ENCODE measurements around the gene ARGLU1.

ARGLU1 gene

GRCh38 chr13:106570299-106570852, 2.4 kb upstream of the ARGLU1 start:
- Histone ChIP-seq H3K4me3 (replicated peaks; ENCODE audit: low read depth, low read length) (no peak overlapping the region), H3K36me3 (ENCODE audit: control insufficient read depth, insufficient read depth, low read length) (no peaks in the 10 kb centered on the region), H3K27me3 (replicated peaks; ENCODE audit: control insufficient read depth, insufficient read depth, low read length) (no peaks in the 10 kb centered on the region)
- no peak for TF ChIP-seq CTCF (IDR thresholded peaks at IDR 0.05; ENCODE audit: insufficient read depth, low read length, poor library complexity, severe bottlenecking)
- no peak for DNase-seq (ENCODE audit: extremely low read depth, insufficient read length)

GRCh38 chr13:106569233-106570095, 1.5 kb upstream of the ARGLU1 start:
- Histone ChIP-seq H3K36me3 (ENCODE audit: control insufficient read depth, insufficient read depth, low read length) (no peaks in the 10 kb centered on the region), H3K27me3 (replicated peaks; ENCODE audit: control insufficient read depth, insufficient read depth, low read length) (no peaks in the 10 kb centered on the region), H3K4me3 (replicated peaks; ENCODE audit: low read depth, low read length) (no peak overlapping the region)
- no peak for DNase-seq (ENCODE audit: extremely low read depth, insufficient read length)
- TF ChIP-seq CTCF (IDR thresholded peaks at IDR 0.05; ENCODE audit: insufficient read depth, low read length, poor library complexity, severe bottlenecking), result no peak

- no peak for TF ChIP-seq CTCF (IDR thresholded peaks at IDR 0.05; ENCODE audit: insufficient read depth, low read length, poor library complexity, severe bottlenecking)
- Histone ChIP-seq H3K27me3 (replicated peaks; ENCODE audit: control insufficient read depth, insufficient read depth, low read length) (no peaks in the 10 kb centered on the region), H3K4me3 (replicated peaks; ENCODE audit: low read depth, low read length) (peak overlapping the region; percentile 93), H3K36me3 (ENCODE audit: control insufficient read depth, insufficient read depth, low read length) (no peaks in the 10 kb centered on the region)
- DNase-seq (ENCODE audit: extremely low read depth, insufficient read length), result no peak
Measured at GRCh38 chr13:106568299-106569003, 514 bp upstream of the ARGLU1 start.

- H3K4me3 ChIP-seq (replicated peaks; ENCODE audit: low read depth, low read length), result peak overlapping the region; percentile 93
- no peaks in the 10 kb centered on the region for H3K36me3 ChIP-seq (ENCODE audit: control insufficient read depth, insufficient read depth, low read length)
- no peak for TF ChIP-seq CTCF (IDR thresholded peaks at IDR 0.05; ENCODE audit: insufficient read depth, low read length, poor library complexity, severe bottlenecking)
- no peaks in the 10 kb centered on the region for H3K27me3 ChIP-seq (replicated peaks; ENCODE audit: control insufficient read depth, insufficient read depth, low read length)
- peak; percentile 70 for DNase-seq (ENCODE audit: extremely low read depth, insufficient read length)
Measured at GRCh38 chr13:106566641-106567473, 1.1 kb downstream of the ARGLU1 start.

GRCh38 chr13:106565127-106565775, 2.7 kb downstream of the ARGLU1 start:
- no peak for DNase-seq (ENCODE audit: extremely low read depth, insufficient read length)
- H3K36me3 ChIP-seq (ENCODE audit: control insufficient read depth, insufficient read depth, low read length), result no peaks in the 10 kb centered on the region
- peak overlapping the region; percentile 93 for H3K4me3 ChIP-seq (replicated peaks; ENCODE audit: low read depth, low read length)
- TF ChIP-seq CTCF (IDR thresholded peaks at IDR 0.05; ENCODE audit: insufficient read depth, low read length, poor library complexity, severe bottlenecking), result no peak
- H3K27me3 ChIP-seq (replicated peaks; ENCODE audit: control insufficient read depth, insufficient read depth, low read length), result no peaks in the 10 kb centered on the region
